PC-3 (cell line): Measurements from ENCODE around the gene KDM6A.

Source experiments
- CTCF ChIP-seq: fragments of 300-600 bp; sonication (generic); conservative IDR thresholded peaks from 2 replicates; pipeline ENCODE4 v1.5.1; 2017; ENCODE audit warnings: antibody characterized with exemption, low read depth, mild to moderate bottlenecking, low read length
- EZH2phosphoT487 ChIP-seq: fragments of 300-600 bp; sonication (generic); IDR thresholded peaks from 2 replicates; pipeline ENCODE4 v1.6.1; 2018; ENCODE audit warnings: mild to moderate bottlenecking, antibody characterized with exemption, low read length, borderline replicate concordance

GRCh38 chrX:44989995-44990770 is 117.2 kb downstream of the KDM6A start:
- TF ChIP-seq CTCF (no peak), EZH2phosphoT487 (no peak)
